Gastroesophageal sphincter (tissue), 4 donors: ENCODE results near the gene MIX23. TPM values are rescaled to one million over a fixed set of nuclear protein-coding genes. Genes with fewer than 3 reads are reported as not detected.

Source experiments
- ATAC-seq: fragments of 150-250 bp; one replicate; pipeline ENCODE4 v1.9.1; 2016; ENCODE audit warnings: mild to moderate bottlenecking, moderate library complexity
- H3K27ac ChIP-seq, 4 donors: fragments of 200-600 bp; sonication (generic) in 3 of 4; 1 replicate in 3 of 4; 2 replicates in 1 of 4; pipeline ENCODE4 v1.5.1; 2016 to 2019
- H3K27me3 ChIP-seq: fragments of 200-600 bp; sonication (generic); one replicate; pipeline ENCODE4 v1.5.1; 2019
- H3K36me3 ChIP-seq, 2 donors: fragments of 200-600 bp; sonication (generic); one replicate each; pipeline ENCODE4 v1.5.1; 2019; ENCODE audit warnings: control low read depth in 1 of 2
- H3K4me1 ChIP-seq, 3 donors: fragments of 200-600 bp; sonication (generic); 1 replicate in 2 of 3; 2 replicates in 1 of 3; pipeline ENCODE4 v1.5.1; 2016 to 2019; ENCODE audit warnings: control low read depth in 2 of 3
- H3K4me3 ChIP-seq, 2 donors: fragments of 200-600 bp; sonication (generic); one replicate each; pipeline ENCODE4 v1.5.1; 2019; ENCODE audit warnings: mild to moderate bottlenecking in 1 of 2, moderate library complexity in 1 of 2
- H3K9me3 ChIP-seq, 3 donors: fragments of 200-600 bp; sonication (generic); one replicate each; pipeline ENCODE4 v1.5.1; 2017 to 2019; ENCODE audit warnings: control low read depth in 2 of 3
- CTCF ChIP-seq, 4 experiments: fragments of 200-600 bp in 2 of 4; fragments of 450-650 bp in 2 of 4; sonication (generic) in 1 of 4; IDR thresholded peaks; one replicate each; pipeline ENCODE4 v1.5.1; 2017 to 2019; ENCODE audit warnings: antibody characterized with exemption in 4 of 4, mild to moderate bottlenecking in 2 of 4, moderate library complexity in 2 of 4
- EP300 ChIP-seq: sonication (generic); formaldehyde crosslinking; IDR thresholded peaks from one replicate; pipeline ENCODE4 v1.6.1; 2017; ENCODE audit warnings: antibody characterized with exemption, mild to moderate bottlenecking
- POLR2A ChIP-seq, 2 donors: fragments of 450-650 bp; IDR thresholded peaks; one replicate each; pipeline ENCODE4 v1.6.1; 2017; ENCODE audit warnings: antibody characterized with exemption in 2 of 2, mild to moderate bottlenecking in 2 of 2, moderate library complexity in 1 of 2
- POLR2AphosphoS5 ChIP-seq: sonication (generic); formaldehyde crosslinking; IDR thresholded peaks from one replicate; pipeline ENCODE4 v1.6.1; 2017; ENCODE audit warnings: antibody characterized with exemption
- WGBS, 2 donors: methylation state at CpG; one replicate each; pipeline ENCODE4 v1.1.5; 2018; ENCODE audit warnings: low coverage in 1 of 2; 5-methylcytosine and 5-hydroxymethylcytosine counted together
- total RNA-seq, 4 donors: library from RNA; depleted of rRNA; stranded (reverse); fragments of >200 nt; gene quantifications; one replicate each; pipeline ENCODE4 v1.1.0, GENCODE V29; 2016

The MIX23 gene
- total RNA-seq, 4 donors from 2014 or later = 8.2 to 23.8 (median 16.1) TPM

- TF ChIP-seq EP300 (no peak), CTCF (IDR thresholded peaks at IDR 0.05) (no peak), POLR2AphosphoS5 (no peak), POLR2A (IDR thresholded peaks at IDR 0.05) (no peak)
Observed at GRCh38 chr3:122414391-122414790, 31.4 kb upstream of the MIX23 start.

GRCh38 chr3:122410639-122411038 lies 27.6 kb upstream of the MIX23 start:
- TF ChIP-seq POLR2AphosphoS5 (no peak), POLR2A (IDR thresholded peaks at IDR 0.05) (no peak), EP300 (no peak), CTCF (IDR thresholded peaks at IDR 0.05) (no peak)
- H3K9me3 ChIP-seq = no peaks in the 10 kb centered on the region
- peaks cover 0 to 25% (median 7%) of the 10 kb centered on the region in 3 donors for H3K4me1 ChIP-seq
- H3K36me3 ChIP-seq = peaks cover 10 to 73% of the 10 kb centered on the region in 2 donors
- 68 to 80% methylated on average over 6 of the region's 6 CpGs for WGBS, 2 donors
- no peak overlapping the region for H3K4me3 ChIP-seq
- no peak for ATAC-seq
- H3K27me3 ChIP-seq = no peaks in the 10 kb centered on the region
- H3K27ac ChIP-seq = no peak overlapping the region

More at GRCh38 chr3:122414391-122414790, 31.4 kb upstream of the MIX23 start:
- ATAC-seq = no peak
- Histone ChIP-seq H3K4me1 (peaks cover 3 to 42% (median 7%) of the 10 kb centered on the region in 3 donors), H3K27ac (no peak overlapping the region), H3K9me3 (no peaks in the 10 kb centered on the region), H3K4me3 (no peak overlapping the region), H3K27me3 (no peaks in the 10 kb centered on the region), H3K36me3 (peaks cover 0 to 36% of the 10 kb centered on the region in 2 donors)
- WGBS, 2 donors = 75 to 76% methylated on average over 2 to 3 of the region's 3 CpGs

DNA sequence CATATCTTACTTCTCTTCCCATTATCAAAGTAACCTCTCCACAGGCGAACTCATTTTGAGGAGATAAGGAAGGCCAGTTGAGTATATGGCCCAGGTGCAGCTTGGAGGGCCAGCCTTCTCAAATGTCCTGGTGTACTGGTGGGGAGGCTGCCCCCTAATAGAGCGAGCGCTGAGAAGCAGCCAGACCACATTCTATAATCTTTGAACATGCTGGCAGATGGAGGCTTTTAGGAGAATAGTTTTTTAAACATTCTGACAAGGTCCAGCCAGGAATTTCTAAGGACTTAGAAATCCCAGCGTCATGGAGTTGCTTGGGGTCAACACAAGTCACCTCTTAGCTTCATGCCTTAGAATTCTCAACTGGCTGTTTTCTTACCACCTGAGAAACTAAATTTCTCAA lies 27.1 kb upstream of the MIX23 start:
- Histone ChIP-seq H3K4me3 (no peak overlapping the region), H3K27me3 (no peaks in the 10 kb centered on the region), H3K9me3 (no peaks in the 10 kb centered on the region), H3K36me3 (peaks cover 10 to 78% of the 10 kb centered on the region in 2 donors), H3K27ac (no peak overlapping the region), H3K4me1 (peaks cover 0 to 21% (median 5%) of the 10 kb centered on the region in 3 donors)
- TF ChIP-seq POLR2A (IDR thresholded peaks at IDR 0.05) = no peak
- no peak for TF ChIP-seq CTCF (IDR thresholded peaks at IDR 0.05)
- WGBS, 2 donors = 56 to 82% methylated on average over 1 to 4 of the region's 4 CpGs
- no peak for ATAC-seq

- no peak overlapping the region for H3K4me3 ChIP-seq
- no peak overlapping the region for H3K27ac ChIP-seq
- ATAC-seq = no peak
- H3K27me3 ChIP-seq = no peaks in the 10 kb centered on the region
- 61 to 73% methylated on average over 3 to 4 of the region's 6 CpGs for WGBS, 2 donors
- H3K4me1 ChIP-seq = peaks cover 0 to 14% (median 0%) of the 10 kb centered on the region in 3 donors
- H3K9me3 ChIP-seq = no peaks in the 10 kb centered on the region
- peaks cover 10 to 85% of the 10 kb centered on the region in 2 donors for H3K36me3 ChIP-seq
- TF ChIP-seq EP300 = no peak
- TF ChIP-seq POLR2AphosphoS5 = no peak
- TF ChIP-seq POLR2A (IDR thresholded peaks at IDR 0.05) = no peak
- no peak for TF ChIP-seq CTCF (IDR thresholded peaks at IDR 0.05)
Observed at GRCh38 chr3:122409446-122409845, 26.4 kb upstream of the MIX23 start.

DNA sequence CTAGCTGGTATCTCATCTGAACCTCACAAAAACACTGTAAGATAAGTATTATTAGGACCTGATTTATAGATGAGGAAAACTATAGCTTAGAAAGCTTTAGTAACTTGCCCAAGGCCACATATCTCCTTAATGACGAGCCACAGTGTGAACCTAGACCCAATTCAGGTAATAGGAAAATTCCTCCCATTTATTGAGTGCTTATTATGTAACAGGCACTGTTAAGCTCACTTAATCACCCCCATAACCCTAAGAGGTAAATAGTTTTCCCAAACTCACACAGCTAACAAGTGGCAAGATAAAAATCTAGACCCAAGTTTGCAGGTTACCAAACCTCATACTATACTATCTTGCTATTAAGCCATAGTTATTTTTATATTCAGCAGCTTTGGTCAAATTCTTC lies 24.9 kb upstream of the MIX23 start:
- TF ChIP-seq EP300 = no peak
- TF ChIP-seq POLR2AphosphoS5 = no peak
- no peak for TF ChIP-seq POLR2A (IDR thresholded peaks at IDR 0.05)
- no peak for TF ChIP-seq CTCF (IDR thresholded peaks at IDR 0.05)
- H3K4me3 ChIP-seq = no peak overlapping the region
- peaks cover 10 to 95% of the 10 kb centered on the region in 2 donors for H3K36me3 ChIP-seq
- no peak for ATAC-seq
- 67 to 100% methylated on average over 1 of the region's 1 CpG for WGBS, 2 donors
- H3K9me3 ChIP-seq = no peaks in the 10 kb centered on the region
- H3K27ac ChIP-seq = no peak overlapping the region
- no peaks in the 10 kb centered on the region for H3K4me1 ChIP-seq
- no peaks in the 10 kb centered on the region for H3K27me3 ChIP-seq
